ENCODE measurements around the gene MEF2A.
A peak's percentile ranks its signal among the peaks of the same experiment; 100 is the strongest.

Gene MEF2A

GRCh38 chr15:99562238-99562637 is 3.5 kb upstream of the MEF2A start:
- FAIRE-seq: peak; percentile 48
- no peak for DNase-seq (ENCODE audit: insufficient read length, low spot score)

GRCh38 chr15:99564221-99565048 is 1.3 kb upstream of the MEF2A start:
- no peak for DNase-seq (ENCODE audit: insufficient read length, low spot score)

GRCh38 chr15:99565049-99565298 is 810 bp upstream of the MEF2A start:
- no peak for FAIRE-seq
- DNase-seq (ENCODE audit: insufficient read length, low spot score): peak; percentile 26

More at GRCh38 chr15:99564221-99565048, 1.3 kb upstream of the MEF2A start:
- FAIRE-seq: peak; percentile 95

GRCh38 chr15:99566157-99566897 is 543 bp downstream of the MEF2A start:
- no peak for DNase-seq (ENCODE audit: insufficient read length, low spot score)
- FAIRE-seq: peak; percentile 42

GRCh38 chr15:99568625-99569352 is 3.0 kb downstream of the MEF2A start:
- FAIRE-seq (peak; percentile 63), DNase-seq (ENCODE audit: insufficient read length, low spot score) (no peak)

- peak; percentile 75 for FAIRE-seq
Measured at GRCh38 chr15:99571299-99571698, 5.5 kb downstream of the MEF2A start.

GRCh38 chr15:99574048-99574447 is 8.3 kb downstream of the MEF2A start:
- FAIRE-seq: no peak
- no peak for DNase-seq (ENCODE audit: insufficient read length, low spot score)

More at GRCh38 chr15:99571299-99571698, 5.5 kb downstream of the MEF2A start:
- DNase-seq (ENCODE audit: insufficient read length, low spot score): no peak

- FAIRE-seq (no peak), DNase-seq (ENCODE audit: insufficient read length, low spot score) (no peak)
Measured at GRCh38 chr15:99574502-99574901, 8.7 kb downstream of the MEF2A start.

GRCh38 chr15:99578809-99579208 is 13.0 kb downstream of the MEF2A start:
- FAIRE-seq (peak; percentile 82), DNase-seq (ENCODE audit: insufficient read length, low spot score) (no peak)

- DNase-seq (ENCODE audit: insufficient read length, low spot score) (no peak), FAIRE-seq (no peak)
Measured at GRCh38 chr15:99580076-99580475, 14.3 kb downstream of the MEF2A start.

- DNase-seq (ENCODE audit: insufficient read length, low spot score) (no peak), FAIRE-seq (peak; percentile 35)
Measured at GRCh38 chr15:99582508-99582960, 16.8 kb downstream of the MEF2A start.

GRCh38 chr15:99584081-99584600 is 18.4 kb downstream of the MEF2A start:
- FAIRE-seq (peak; percentile 87), DNase-seq (ENCODE audit: insufficient read length, low spot score) (no peak)

GRCh38 chr15:99586121-99586520 is 20.3 kb downstream of the MEF2A start:
- no peak for FAIRE-seq
- DNase-seq (ENCODE audit: insufficient read length, low spot score): no peak

- FAIRE-seq: peak; percentile 56
- no peak for DNase-seq (ENCODE audit: insufficient read length, low spot score)
Measured at GRCh38 chr15:99589801-99590200, 24.0 kb downstream of the MEF2A start.

GRCh38 chr15:99590913-99591646 is 25.3 kb downstream of the MEF2A start:
- no peak for DNase-seq (ENCODE audit: insufficient read length, low spot score)
- peak; percentile 70 for FAIRE-seq

GRCh38 chr15:99592145-99592791 is 26.5 kb downstream of the MEF2A start:
- DNase-seq (ENCODE audit: insufficient read length, low spot score) (no peak), FAIRE-seq (no peak)

GRCh38 chr15:99593070-99593469 is 27.3 kb downstream of the MEF2A start:
- no peak for DNase-seq (ENCODE audit: insufficient read length, low spot score)
- FAIRE-seq: no peak

GRCh38 chr15:99594916-99595315 is 29.1 kb downstream of the MEF2A start:
- FAIRE-seq (no peak), DNase-seq (ENCODE audit: insufficient read length, low spot score) (no peak)

GRCh38 chr15:99598296-99598695 is 32.5 kb downstream of the MEF2A start:
- FAIRE-seq (peak; percentile 48), DNase-seq (ENCODE audit: insufficient read length, low spot score) (no peak)

- no peak for DNase-seq (ENCODE audit: insufficient read length, low spot score)
- no peak for FAIRE-seq
Measured at GRCh38 chr15:99603828-99604227, 38.0 kb downstream of the MEF2A start.
